NT2/D1 (cell line): ENCODE results near the gene FBXO21.

ENCODE experiments used
- SUZ12 ChIP-seq: IDR thresholded peaks from 2 replicates; pipeline ENCODE4 v1.6.1; 2011; ENCODE audit not compliant: insufficient read length, insufficient read depth; ENCODE audit errors: extremely low read depth
- YY1 ChIP-seq: IDR thresholded peaks from 2 replicates; pipeline ENCODE4 v1.6.1; 2011; ENCODE audit not compliant: insufficient read length, insufficient read depth

GRCh38 chr12:117212563-117213190, 22.4 kb upstream of the FBXO21 start:
- TF ChIP-seq YY1 (no peak), SUZ12 (no peak)
